ENCODE measurements around the gene AGAP1.

- TF ChIP-seq POLR2AphosphoS5 (IDR thresholded peaks at IDR 0.05; ENCODE audit: low read depth, low read length) (no peak), POLR2A (IDR thresholded peaks at IDR 0.05; ENCODE audit: low read depth, low read length) (no peak), TAF1 (IDR thresholded peaks at IDR 0.05; ENCODE audit: borderline replicate concordance, low read depth, low read length) (no peak)
Observed at GRCh38 chr2:235566931-235567495, 73.2 kb downstream of the AGAP1 start.

All from GM12892 (cell line).